NCI-H345 treated with DMSO at 0.1 percent for 48 hours (cell line): ENCODE results near the gene HABP2.

ENCODE experiments used
- DNase-seq: peaks from one replicate; lab custom pipeline; 2025; ENCODE audit not compliant: unreplicated experiment; lab: John Stamatoyannopoulos, UW

HABP2 gene

DNA sequence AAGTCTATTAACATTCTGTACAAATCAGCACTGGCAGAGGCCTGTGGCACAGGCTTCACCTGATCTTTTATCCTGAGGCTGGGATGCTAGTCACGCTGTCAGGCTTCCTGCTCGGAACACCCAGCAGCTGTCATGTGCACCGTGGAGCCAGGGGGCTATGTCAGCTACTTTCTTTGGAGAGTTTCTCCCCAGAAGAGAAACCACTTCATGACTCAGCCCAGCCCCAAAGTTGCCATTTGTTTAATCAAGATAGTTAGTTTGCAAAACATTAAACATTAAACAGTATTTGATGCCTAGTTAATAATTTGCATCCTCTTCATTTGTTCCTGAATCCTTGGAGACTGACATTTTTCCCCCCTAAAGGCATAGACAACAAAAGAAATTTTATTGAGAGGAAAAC, at the start of gene HABP2:
Gene HABP2 (plus strand): TSS at position 353 of the 400 bp plus-strand sequence. CDS start 69 bp downstream, outside the sequence.
- no peak for DNase-seq

DNA sequence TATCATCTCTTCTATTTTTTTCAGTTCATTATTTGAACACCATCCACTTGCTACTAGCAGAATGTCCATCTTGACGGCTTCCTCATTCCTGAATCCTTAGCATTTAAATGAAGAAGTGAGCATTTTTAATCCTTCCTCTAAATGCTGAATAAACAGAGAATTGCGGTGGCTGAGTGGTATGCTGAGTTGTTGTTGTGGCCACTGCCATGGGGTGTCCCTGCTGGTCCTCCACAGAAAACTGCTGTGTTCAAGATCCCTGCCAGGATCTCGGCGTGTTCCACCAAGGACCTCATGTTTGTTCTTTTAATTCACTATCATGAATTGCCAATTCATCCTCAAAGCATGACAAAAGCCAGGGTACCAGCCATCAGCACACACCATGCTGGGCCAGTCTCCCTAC, 48.9 kb upstream of the HABP2 start:
- no peak for DNase-seq

DNA sequence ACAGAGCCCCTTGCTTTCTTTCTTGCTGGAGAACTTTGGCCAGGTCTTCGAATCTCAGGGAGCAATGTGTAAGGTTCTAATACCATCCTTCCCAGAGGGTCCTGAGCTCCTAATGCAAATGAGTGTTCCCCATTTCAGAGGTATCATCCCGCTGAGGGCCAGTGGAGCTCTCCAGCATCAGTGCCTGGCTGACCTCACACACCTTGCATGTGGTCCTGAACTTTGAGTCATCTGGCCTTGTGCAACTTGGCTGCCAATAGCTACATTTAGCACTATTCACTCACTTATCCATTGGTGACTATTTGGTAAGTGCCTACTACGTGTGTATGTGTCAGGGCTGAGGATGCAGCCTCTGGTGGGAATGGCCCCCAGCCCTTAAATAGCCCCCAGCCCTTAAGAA, 48.4 kb upstream of the HABP2 start:
- DNase-seq, result no peak

DNA sequence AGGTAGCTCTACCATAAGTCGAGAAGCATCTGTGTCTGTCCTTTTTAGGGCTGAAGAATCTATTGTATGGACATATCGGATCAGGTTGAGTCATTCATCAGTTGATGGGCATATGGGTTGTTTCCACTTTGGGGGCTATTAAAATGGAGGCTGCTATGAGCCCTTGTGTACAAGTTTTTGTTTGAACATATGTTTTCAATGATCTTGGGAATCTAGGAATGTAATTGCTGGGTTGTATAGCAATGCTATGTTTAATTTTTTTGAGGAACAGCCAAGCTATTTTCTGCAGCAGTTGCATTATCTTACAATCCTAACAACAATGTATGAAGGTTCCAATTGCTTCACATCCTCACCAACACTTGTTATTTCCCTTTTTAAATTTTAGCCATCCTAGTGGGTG, 46.4 kb upstream of the HABP2 start:
- DNase-seq, result no peak

DNA sequence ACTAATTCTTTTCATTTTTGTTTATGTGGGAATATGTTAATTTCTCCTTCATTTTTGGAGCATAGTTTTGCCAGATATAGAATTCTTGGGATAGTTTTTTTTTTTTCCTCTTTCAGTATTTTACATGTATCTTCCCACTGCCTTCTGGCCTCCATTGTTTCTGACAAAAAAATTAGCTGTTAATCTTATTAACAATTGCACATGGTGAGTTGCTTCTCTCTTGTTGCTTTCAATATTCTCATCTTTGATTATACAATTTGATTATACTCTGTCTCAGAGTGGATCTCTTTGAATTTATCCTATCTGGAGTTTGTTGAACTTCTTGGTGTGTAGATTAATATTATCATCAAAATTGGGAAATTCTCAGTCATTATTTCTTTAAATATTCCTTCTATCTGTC, 41.4 kb upstream of the HABP2 start:
- no peak for DNase-seq

DNA sequence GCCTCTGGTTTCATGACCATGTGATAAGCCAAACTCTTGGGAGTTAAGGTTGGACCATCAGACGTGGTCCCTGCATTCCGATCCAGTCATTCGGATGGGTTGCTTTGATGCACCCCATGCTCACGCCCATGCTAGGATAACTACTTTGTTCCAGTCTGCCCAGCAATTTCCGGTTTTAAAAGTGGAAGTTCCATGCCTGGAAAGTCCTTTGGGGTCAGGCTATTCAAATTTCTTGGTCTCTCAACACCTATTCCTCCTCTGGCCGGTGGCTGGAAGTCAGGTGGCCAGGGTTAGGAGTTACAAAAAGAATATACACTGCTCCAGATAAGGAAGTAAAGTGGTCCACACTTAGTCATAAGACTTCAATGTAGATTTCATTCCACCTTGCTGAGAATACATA, 37.7 kb upstream of the HABP2 start:
- no peak for DNase-seq

DNA sequence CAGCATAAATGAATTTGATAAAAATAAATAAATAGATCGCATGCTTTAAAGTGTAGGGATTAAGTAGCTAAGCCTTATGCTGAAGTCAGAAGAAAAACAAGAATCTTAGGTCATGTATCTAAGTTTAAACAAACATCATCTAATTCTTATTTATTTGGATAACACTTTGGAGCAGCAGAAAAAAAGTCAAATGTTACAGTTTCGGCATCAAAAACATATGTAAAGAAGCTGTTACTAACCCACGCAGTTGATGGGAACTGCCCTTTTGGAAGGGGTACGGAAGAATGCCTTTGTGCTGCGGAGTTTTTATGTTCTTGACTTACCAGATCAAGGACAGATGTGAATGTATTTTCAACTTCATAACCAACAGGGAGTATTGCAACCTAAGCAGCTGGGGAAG, 37.3 kb upstream of the HABP2 start:
- DNase-seq, result no peak

DNA sequence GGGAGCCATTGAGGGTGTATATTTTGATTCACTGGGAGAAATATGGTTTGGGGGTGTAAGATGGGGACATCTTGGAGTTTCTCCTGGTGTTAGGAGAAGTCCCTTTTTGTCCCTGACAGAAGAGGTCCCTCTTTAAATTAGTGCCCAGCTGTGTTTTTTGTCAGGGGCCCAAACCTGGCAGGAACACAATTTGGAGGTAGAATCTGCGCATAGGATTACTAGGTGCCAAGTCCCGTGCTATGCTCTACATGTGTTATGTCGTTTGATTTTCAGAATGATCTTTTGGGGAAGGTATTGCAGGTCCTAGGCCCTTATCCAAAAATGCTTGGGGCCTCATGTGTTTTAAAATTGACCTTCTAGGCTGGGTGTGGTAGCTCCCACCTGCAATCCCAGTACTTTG, 36.8 kb upstream of the HABP2 start:
- no peak for DNase-seq

DNA sequence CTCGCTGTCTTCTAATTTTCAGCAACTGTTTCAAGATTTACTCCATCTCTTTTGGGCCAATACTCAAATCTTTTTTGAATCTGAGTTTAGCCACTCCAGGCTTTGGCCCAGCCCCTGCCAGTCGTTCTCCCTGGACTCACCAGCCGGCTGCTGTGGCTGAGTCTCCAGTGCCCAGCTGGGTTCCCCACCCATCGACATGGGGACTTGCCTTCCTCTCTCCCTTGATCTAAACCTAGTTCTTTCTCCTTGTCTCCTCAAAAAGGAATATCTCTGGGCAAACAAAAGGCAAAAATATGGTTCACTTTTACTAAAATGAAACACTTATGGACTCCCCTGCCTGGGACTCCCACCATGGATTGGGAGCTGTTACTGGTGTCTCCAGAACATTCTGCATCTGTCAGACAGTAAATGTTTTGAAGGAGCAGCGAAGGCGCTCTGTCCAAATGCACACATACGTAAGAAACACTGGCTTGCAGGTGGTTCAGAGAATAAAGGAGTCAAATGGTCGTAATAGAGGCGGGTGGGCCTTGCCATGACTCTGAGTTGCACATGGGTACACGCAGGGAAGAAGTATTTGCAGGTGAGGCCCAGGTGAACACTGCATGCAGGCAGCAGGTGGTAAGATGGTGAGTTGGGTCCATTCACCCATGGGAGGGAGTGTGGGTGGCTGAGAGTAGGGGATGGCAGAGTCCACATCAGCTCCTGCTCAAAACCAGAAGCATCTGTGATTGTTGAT, 35.5 kb upstream of the HABP2 start:
- no peak for DNase-seq

DNA sequence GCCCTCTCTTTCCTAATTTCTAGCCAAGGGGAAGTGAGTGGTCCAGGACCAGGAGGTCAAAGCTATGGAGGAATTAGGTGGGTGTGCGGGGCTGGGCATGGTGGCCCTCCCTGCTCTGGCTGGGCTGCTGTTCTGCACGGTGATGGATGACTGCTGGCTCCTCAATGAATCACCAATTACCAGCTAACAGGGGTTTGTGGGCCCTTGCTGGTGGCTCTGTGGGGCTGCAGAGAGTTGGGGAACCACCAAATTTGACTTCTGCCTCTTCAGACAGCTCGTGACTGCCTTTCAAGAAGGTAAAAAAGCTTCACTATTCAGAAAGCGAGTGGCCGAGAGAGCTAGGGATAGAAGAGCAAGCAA, 35.0 kb upstream of the HABP2 start:
- DNase-seq, result no peak

DNA sequence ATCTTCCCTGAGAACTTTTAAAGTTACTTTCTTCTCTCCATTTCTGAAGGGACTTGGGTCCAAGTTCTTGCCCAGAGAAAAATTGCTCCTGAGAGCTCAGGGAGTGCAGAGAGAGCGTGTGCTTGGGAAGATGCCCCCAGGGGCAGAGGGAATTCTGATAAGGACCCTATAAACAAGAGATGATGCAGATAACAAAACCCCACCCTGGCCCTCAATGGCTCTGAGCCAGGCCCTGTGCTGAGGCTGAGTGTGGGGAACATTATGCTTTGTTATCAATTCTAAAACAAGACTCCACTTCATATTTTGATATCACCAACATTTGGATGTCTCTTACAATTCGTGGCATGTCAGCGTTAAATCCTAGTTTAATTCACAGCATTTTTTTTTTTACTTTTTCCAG, 34.4 kb upstream of the HABP2 start:
- no peak for DNase-seq

DNA sequence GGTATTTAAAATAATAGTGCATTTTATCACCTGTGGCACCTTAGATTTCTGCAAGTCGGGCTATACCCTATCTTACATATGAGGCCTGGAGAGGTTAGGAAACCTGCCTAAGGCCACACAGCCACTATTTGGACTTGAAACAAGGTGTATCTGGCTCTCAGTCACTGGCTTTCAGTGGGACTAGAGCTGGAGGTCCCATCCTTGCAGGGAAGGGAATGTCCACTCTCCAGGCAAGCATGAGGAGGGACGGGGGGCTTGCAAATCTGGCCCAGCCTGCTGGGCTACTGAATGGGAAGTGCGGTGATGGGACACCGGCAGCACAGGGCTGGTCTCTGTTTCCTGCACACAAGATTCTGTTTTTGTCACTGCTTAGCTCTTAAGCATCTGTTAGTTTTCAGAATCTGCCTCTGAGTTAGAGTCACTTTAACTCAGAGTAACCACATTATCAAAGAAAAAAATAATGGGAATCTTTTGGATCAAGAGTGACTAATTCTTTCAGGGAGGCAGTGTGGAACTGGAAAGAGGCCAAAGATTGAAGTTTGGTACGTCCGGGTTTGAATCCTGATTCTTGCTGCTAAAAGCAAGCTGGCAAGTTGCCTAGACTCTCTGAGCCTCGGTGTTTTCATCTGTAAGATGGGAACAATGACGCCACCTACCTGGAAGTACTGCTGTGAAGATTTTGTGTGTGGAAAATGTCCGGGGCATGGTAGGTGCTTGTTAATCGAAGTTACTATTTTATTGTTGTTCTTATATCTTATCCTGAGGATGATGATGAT, 33.8 kb upstream of the HABP2 start:
- DNase-seq, result no peak

DNA sequence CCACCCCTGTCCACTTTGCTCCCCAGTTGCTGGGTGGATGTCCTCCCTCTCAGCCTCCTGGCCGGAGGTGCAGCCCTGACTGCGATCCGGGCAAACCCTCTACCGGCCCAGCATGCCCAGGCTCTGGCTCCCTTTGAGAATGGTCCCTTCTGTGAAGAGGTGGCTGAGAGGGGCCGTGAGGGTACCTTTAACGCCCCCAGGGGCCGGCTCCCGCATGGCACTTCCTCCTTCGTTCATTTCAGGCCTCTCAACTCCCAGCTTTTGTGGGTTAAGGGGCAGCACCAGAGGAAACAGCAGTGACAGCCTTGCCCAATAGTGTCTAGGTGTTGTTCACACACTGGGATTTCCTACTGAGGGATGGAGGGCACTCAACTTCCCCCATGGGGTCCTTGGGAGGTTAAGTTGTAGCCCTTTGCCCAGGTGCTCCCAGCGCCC, 33.2 kb upstream of the HABP2 start:
- no peak for DNase-seq

DNA sequence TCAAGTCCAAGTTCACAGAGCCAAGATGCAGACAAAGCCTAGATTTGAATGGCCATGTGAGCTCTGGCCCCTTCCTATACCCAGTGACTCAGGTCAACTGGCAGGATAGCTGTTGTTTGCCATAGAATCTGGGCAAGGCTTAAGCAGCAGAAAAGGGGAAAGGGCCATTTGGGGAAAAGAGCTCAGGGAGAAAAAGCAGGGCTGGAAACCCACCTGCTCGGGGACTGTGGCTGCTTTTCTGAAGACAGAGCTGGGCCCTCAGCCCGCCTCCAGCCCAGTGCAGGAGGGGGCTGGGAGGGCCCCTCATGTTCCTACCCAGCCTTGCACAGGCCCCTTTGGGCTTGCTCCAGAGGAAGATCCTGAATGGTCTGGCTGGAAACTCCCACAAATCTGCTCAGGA, 32.6 kb upstream of the HABP2 start:
- no peak for DNase-seq

DNA sequence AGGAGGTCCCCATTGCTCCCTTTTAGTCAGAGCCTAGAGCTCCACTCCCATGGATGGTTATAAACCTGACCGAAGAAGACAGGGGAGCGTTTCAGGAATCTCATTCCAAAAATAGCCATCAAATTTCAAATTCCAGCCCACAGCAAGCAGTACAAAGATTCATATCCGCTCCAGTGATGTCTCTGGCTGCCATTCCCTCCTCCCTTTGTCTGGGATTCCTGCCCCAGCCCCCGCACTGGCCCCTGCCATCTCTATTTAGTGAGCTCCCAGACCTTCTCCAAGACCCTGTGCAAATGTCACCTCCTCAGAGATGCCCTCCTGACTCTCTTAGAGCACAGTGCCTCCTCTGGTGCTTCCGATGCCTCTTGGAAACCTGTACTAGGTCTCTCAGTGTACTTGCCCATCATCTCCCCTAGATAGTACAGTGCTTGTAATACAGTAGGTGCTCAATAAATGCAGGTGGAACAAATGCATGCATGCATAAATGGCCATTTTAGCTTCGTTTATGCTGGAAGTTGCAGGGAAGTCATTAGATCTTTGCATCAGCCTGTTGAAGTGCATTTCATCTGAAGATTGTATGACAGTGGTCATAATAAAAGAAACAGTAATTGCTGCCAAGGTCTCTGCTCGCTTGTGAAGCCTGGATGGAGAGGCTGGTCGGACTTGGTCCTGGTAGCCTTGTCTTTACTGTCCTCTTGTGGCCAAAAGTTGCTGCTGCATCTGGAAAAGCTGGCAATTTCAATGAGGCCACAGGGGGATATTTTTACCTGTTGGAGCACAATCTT, 32.0 kb upstream of the HABP2 start:
- peak; percentile 28 for DNase-seq

DNA sequence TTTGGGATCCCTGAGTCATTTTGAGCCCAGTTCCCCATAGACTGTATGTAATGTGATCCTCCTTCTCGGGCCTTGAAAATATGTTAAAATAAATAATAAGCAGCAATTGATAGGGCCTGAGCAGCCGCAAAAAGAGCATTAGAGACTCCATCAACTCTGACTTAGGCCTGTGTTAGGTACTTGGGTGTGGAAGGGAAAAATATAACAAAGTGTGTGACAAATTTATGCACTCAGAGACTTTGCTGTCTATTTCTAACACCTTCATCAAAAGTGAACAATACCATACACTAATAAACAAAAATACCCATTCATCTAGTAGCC, 31.4 kb upstream of the HABP2 start:
- DNase-seq, result no peak

DNA sequence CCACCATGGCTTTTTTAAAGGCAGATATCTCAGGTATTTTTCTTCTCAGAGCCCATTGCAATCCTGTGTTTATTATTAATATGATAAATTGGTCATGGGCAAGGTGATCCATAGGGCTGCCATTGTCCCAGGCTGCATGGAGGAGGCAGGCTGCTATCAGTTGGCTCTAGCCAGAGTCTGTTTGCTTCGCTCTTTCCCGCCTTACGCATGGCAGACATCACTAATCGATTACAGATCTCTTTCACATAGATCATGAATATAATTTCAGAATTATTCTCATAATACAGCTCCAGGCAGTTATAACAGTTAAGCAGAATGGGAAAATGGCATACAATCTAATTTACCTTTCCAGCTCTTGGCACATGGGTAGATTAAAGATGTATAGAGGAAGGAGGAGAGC, 30.4 kb upstream of the HABP2 start:
- DNase-seq, result no peak

DNA sequence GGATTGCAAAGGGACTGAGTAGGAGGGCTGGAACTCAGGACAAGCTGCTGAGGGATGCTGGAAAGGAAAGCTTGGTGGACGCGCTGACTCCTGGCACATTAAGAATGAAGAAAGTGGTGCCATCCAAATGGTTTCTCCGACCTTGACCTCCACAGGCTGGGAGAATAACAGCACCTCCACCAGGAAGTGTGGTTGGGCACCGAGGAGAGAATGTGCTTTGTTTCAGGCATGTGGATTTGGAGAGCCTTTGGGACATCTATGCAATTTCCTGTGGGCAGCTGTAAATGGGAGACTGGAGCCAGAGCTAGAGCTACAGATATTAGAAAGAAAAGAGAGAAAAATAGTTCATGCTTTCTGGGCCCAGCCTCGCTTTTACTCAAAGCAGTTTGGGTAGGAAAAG, 29.8 kb upstream of the HABP2 start:
- DNase-seq, result no peak

DNA sequence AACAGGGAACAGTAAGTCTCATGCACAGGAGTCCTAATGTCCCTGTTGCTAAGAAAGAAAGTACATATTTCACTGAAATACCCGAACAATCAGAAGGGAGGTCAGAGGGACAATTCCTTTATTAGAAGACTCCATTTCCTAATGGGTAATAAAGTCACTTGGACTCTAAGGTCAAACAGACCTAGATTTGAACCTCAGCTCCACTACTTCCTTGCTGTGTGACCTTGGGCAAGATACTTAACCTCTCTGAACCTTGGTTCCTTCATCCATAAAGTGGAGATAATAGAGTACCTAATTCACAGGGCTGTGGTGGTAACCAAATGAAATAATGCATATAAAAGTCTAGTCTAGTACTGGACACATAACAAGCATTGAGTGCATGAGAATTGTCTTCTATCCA, 29.2 kb upstream of the HABP2 start:
- no peak for DNase-seq

DNA sequence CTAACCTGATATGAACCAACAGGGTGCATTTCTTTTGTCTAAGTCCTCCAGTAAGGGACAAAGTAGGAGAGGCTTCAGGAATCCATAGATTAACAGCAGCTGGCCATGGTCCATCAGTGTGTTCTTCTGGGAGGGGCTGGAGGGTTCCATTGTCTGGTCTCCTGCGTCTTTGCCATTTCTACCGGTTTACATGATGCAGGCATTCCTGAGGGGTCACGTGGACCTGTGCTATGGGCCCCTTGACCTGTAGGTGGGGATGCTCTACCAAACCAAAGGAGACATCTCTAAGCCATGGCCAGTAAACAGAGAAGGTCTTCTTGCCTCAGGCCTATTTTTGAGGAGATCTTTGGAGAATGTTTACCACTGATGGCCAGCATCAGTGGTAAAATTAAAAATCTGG, 28.7 kb upstream of the HABP2 start:
- no peak for DNase-seq

DNA sequence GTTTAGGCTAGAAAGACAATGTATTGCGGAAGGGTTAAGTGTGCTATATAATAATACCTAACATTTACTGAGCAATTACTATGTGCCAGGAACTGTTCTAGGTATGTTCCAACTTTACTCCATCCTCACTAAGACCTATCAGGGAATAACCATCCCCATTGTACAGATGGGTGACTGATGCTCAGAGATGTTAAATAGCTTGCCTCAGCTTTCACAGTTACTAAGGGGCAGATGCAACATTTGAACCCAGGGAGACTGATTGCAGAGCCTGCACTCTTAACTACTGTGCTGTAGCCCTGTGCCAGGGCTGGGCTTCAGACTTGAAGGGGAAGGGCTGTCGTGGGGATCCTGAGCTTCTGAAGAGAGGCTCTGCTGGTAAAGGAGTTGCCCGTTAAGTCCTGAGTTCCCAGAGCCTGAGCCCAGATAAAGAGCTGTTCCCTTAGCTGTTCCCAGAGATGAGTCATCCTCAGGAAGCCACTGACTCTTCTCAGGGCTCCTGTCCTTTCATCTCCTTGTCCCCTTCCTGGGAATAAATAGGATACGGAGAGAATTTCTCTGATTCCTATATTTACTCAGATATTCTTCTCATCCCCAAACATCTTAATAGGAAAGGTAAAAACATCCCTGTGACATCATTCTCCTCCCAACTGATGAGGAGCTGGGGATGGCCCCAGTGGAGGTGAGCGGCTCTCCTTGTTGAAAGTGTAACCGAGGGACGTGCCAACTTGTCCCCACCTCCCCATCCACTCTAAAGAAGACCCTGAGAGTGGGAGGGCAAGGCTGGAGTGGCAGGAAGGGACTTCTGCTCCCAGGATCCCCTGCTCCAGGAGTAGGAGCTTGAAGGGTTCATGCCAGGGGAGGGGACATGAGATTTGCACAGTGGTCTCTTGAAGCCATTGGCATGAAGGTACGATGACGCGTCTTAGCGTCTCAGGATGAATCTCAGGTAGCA, 28.0 kb upstream of the HABP2 start:
- no peak for DNase-seq
